ENCODE data around the gene CLDN9. TPM values are rescaled to one million over a fixed set of nuclear protein-coding genes. Genes with fewer than 3 reads are reported as not detected.

The CLDN9 gene
- total RNA-seq, 1 donor from 2014 or later, result not detected

DNA sequence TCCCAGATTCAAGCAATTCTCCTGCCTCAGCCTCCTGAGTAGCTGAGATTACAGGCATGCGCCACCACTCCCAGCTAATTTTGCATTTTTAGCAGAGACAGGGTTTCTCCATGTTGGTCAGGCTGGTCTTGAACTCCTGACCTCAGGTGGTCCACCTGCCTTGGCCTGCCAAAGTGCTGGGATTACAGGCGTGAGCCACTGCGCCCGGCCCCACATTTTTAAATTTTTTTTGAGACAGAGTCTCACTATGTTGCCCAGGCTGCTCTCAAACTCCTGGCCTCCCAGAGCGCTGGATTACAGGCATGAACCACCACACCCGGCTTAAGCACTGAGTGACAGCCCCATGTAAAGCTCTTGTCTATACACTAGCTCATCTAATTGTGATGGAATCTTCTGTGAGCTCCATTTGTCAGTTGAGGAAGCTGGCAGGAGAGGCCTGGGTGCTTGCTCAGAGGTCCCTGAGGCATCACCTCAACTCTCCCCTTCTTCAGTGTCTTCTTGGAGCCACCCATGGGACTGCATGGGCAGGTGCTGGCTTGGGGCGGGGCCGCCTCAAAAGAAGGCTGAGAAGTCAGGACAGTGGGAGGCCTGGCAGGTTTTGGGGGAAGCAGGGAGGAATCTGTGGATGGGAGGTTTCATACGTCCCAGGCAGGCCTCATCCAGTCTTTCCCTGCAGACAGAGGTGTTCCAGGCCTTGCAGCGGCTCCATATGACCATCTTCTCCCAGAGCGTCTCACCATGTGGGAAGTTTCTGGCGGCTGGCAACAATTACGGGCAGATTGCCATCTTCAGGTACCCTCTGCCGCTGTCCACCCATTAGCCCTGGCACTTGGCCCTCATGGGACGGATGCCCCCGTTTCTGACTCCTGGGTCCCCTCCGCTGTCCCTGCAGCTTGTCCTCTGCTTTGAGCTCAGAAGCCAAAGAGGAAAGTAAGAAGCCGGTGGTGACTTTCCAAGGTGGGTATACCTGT lies 12.6 kb downstream of the CLDN9 start:
- DNase-seq (ENCODE audit: low read depth, low spot score), result no peak
- Mint-ChIP-seq H3K9me3 (no peaks in the 10 kb centered on the region), H3K27me3 (ENCODE audit: low read depth) (peaks cover 23% of the 10 kb centered on the region), H3K4me3 (peak overlapping the region; percentile 56), H3K27ac (ENCODE audit: unreplicated experiment) (no peak overlapping the region), H3K4me1 (peaks cover 37% of the 10 kb centered on the region), H3K36me3 (ENCODE audit: low read depth) (peaks cover 2% of the 10 kb centered on the region)
- TF ChIP-seq, protein P1, sequence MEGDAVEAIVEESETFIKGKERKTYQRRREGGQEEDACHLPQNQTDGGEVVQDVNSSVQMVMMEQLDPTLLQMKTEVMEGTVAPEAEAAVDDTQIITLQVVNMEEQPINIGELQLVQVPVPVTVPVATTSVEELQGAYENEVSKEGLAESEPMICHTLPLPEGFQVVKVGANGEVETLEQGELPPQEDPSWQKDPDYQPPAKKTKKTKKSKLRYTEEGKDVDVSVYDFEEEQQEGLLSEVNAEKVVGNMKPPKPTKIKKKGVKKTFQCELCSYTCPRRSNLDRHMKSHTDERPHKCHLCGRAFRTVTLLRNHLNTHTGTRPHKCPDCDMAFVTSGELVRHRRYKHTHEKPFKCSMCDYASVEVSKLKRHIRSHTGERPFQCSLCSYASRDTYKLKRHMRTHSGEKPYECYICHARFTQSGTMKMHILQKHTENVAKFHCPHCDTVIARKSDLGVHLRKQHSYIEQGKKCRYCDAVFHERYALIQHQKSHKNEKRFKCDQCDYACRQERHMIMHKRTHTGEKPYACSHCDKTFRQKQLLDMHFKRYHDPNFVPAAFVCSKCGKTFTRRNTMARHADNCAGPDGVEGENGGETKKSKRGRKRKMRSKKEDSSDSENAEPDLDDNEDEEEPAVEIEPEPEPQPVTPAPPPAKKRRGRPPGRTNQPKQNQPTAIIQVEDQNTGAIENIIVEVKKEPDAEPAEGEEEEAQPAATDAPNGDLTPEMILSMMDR (conservative IDR thresholded peaks at IDR 0.05), result no peak

DNA sequence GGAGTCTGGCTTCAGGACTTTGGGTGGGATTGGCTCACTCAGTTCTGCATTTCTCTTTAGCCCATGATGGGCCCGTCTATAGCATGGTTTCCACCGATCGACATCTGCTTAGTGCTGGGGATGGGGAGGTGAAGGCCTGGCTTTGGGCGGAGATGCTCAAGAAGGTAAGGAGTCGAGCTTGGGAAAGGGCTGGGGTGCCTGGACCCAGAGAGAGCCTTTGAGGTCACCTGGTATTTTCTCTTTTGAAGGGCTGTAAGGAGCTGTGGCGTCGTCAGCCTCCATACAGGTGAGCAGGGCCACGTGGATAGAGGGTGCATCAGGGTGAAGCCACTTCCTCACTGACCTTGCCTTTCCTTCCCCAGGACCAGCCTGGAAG lies 13.3 kb downstream of the CLDN9 start:
- Mint-ChIP-seq H3K4me1 (peaks cover 33% of the 10 kb centered on the region), H3K4me3 (peak overlapping the region; percentile 71), H3K27me3 (ENCODE audit: low read depth) (peaks cover 21% of the 10 kb centered on the region), H3K9me3 (no peaks in the 10 kb centered on the region), H3K36me3 (ENCODE audit: low read depth) (peaks cover 2% of the 10 kb centered on the region), H3K27ac (ENCODE audit: unreplicated experiment) (no peak overlapping the region)
- DNase-seq (ENCODE audit: low read depth, low spot score), result no peak
- TF ChIP-seq, protein P1 (conservative IDR thresholded peaks at IDR 0.05), result no peak

DNA sequence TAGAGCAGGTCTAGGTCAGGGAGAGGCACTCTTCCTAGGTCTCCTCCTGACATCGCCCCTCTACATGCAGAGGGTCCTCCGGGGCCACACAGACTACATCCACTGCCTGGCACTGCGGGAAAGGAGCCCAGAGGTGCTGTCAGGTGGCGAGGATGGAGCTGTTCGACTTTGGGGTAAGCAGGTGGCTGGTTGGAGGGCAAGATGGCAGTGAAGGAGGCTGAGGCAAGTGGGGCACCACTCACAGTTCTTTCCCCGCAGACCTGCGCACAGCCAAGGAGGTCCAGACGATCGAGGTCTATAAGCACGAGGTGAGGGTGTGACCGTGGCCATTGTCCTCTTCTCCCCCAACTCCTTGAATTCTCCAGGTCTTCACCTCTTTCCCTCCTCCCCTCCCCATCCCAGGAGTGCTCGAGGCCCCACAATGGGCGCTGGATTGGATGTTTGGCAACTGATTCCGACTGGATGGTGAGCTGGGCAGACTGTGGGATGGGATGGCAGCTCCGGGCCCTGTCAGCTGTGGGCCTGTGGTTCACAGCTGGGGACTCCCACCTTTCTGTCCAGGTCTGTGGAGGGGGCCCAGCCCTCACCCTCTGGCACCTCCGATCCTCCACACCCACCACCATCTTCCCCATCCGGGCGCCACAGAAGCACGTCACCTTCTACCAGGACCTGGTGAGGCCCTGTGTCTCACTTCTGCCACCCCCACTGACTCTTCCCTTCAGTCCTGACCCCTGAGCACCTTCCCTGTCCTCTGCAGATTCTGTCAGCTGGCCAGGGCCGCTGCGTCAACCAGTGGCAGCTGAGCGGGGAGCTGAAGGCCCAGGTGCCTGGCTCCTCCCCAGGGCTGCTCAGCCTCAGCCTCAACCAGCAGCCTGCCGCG lies 14.1 kb downstream of the CLDN9 start:
- Mint-ChIP-seq H3K4me1 (peaks cover 25% of the 10 kb centered on the region), H3K9me3 (no peaks in the 10 kb centered on the region), H3K27ac (ENCODE audit: unreplicated experiment) (no peak overlapping the region), H3K36me3 (ENCODE audit: low read depth) (peaks cover 2% of the 10 kb centered on the region), H3K4me3 (peak overlapping the region; percentile 71), H3K27me3 (ENCODE audit: low read depth) (peaks cover 21% of the 10 kb centered on the region)
- DNase-seq (ENCODE audit: low read depth, low spot score), result no peak
- TF ChIP-seq, protein P1 (conservative IDR thresholded peaks at IDR 0.05), result no peak

DNA sequence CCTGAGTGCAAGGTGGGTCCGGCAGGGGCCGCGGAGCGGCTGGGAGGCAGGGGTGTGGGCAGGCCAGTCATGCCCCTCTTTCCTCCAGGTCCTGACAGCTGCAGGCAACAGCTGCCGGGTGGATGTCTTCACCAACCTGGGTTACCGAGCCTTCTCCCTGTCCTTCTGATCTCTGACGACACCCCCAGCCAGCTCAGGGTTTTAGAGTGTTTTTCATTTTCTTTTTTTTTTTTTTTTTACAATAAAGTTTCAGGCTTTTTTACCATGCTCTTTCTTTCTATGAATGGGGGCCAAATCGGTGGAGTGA lies 14.7 kb downstream of the CLDN9 start:
- H3K4me1 Mint-ChIP-seq, result peaks cover 22% of the 10 kb centered on the region
- peaks cover 2% of the 10 kb centered on the region for H3K36me3 Mint-ChIP-seq (ENCODE audit: low read depth)
- TF ChIP-seq, protein P1 (conservative IDR thresholded peaks at IDR 0.05), result no peak
- DNase-seq (ENCODE audit: low read depth, low spot score), result no peak
- no peak overlapping the region for H3K27ac Mint-ChIP-seq (ENCODE audit: unreplicated experiment)
- no peak overlapping the region for H3K4me3 Mint-ChIP-seq
- H3K27me3 Mint-ChIP-seq (ENCODE audit: low read depth), result peaks cover 27% of the 10 kb centered on the region
- H3K9me3 Mint-ChIP-seq, result no peaks in the 10 kb centered on the region

DNA sequence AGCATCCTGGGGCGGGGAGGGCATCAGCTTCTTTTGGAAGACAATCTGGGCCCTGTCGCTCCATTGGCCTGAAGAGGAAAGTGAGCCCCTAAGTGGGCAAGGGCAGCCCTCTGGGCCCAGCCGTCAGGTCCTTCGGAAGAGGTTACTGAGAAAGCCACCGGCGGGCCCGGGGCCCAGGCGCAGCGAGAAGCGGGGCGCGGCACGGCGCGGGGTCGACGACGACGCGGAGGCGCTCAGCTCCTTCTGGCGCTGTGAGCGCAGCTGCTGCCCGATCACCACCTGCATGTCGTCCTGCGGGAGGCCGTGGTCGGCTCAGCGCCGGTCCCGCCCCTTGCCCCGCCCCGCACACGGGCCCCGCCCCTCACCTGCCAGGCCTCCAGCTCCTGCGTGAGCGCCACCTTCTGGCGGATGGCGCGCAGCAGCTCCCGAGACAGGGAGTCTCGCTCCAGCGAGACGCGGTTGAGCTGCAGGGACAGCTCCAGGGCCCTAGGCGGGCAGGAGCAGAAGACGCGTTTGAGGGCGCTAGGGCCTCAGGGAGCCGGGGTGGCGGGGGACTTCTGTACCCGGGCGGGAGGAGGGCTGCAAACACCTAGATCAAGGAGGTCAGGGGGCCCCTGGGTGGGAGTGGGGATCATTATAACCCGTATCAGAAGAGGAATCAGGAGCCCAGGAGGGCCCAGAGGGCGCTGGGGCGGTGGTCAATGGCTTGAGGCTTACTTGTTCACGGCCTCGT lies 15.4 kb downstream of the CLDN9 start:
- H3K27me3 Mint-ChIP-seq (ENCODE audit: low read depth), result peaks cover 34% of the 10 kb centered on the region
- DNase-seq (ENCODE audit: low read depth, low spot score), result peak; percentile 91
- no peak overlapping the region for H3K4me3 Mint-ChIP-seq
- H3K27ac Mint-ChIP-seq (ENCODE audit: unreplicated experiment), result no peak overlapping the region
- H3K36me3 Mint-ChIP-seq (ENCODE audit: low read depth), result peaks cover 2% of the 10 kb centered on the region
- H3K9me3 Mint-ChIP-seq, result no peaks in the 10 kb centered on the region
- peaks cover 19% of the 10 kb centered on the region for H3K4me1 Mint-ChIP-seq
- TF ChIP-seq, protein P1 (conservative IDR thresholded peaks at IDR 0.05), result peak; percentile 88
